GM12878 (cell line): ENCODE data around the gene ATCAY. TPM values are rescaled to one million over a fixed set of nuclear protein-coding genes. Genes with fewer than 3 reads are reported as not detected.

ENCODE experiments used
- BACH1 ChIP-seq: fragments of 450-650 bp; IDR thresholded peaks from 2 replicates; pipeline ENCODE4 v1.6.1; 2017; ENCODE audit warnings: mild to moderate bottlenecking, borderline replicate concordance
- CBX3 ChIP-seq: fragments of 200-600 bp; sonication (generic); IDR thresholded peaks from 2 replicates; pipeline ENCODE4 v1.6.1; 2016; ENCODE audit warnings: low read depth, borderline replicate concordance
- CEBPB ChIP-seq, 2 experiments: fragments of 150-350 bp in 1 of 2; IDR thresholded peaks; 2 replicates each; pipeline ENCODE4 v1.6.1; 2012 to 2014; ENCODE audit warnings: low read depth in 2 of 2, low read length in 2 of 2, borderline replicate concordance in 1 of 2, inconsistent platforms in 1 of 2
- CREM ChIP-seq: IDR thresholded peaks from 2 replicates; pipeline ENCODE4 v1.6.1; 2014; ENCODE audit warnings: antibody characterized with exemption, low read depth
- CTCF ChIP-seq, 3 experiments: IDR thresholded peaks in 2 of 3; conservative IDR thresholded peaks in 1 of 3; 2 replicates each; pipeline ENCODE4 v1.5.1; 2011; ENCODE audit warnings: low read depth in 3 of 3, low read length in 3 of 3, mild to moderate bottlenecking in 3 of 3, control low read depth in 2 of 3, moderate library complexity in 2 of 3, inconsistent platforms in 1 of 3, mixed read lengths in 1 of 3; ENCODE audit not compliant: control insufficient read depth in 2 of 3, insufficient read depth in 1 of 3; ENCODE audit errors: extremely low read depth in 1 of 3
- ESRRA ChIP-seq: IDR thresholded peaks from 2 replicates; pipeline ENCODE4 v1.6.1; 2012; ENCODE audit warnings: mild to moderate bottlenecking, low read length, improper control_type of control experiment
- HDAC2 ChIP-seq: fragments of 200-600 bp; sonication (generic); IDR thresholded peaks from 2 replicates; pipeline ENCODE4 v1.6.1; 2017
- HDGF ChIP-seq: fragments of 450-650 bp; IDR thresholded peaks from 2 replicates; pipeline ENCODE4 v1.6.1; 2016; ENCODE audit warnings: antibody characterized with exemption
- IRF4 ChIP-seq: IDR thresholded peaks from 2 replicates; pipeline ENCODE4 v1.6.1; 2011; ENCODE audit warnings: low read depth, low read length
- KAT2A ChIP-seq: conservative IDR thresholded peaks from 2 replicates; pipeline ENCODE4 v1.6.1; 2011; ENCODE audit warnings: low read depth, low read length; ENCODE audit not compliant: control insufficient read depth
- LARP7 ChIP-seq: fragments of 450-650 bp; IDR thresholded peaks from 2 replicates; pipeline ENCODE4 v1.6.1; 2017; ENCODE audit warnings: mild to moderate bottlenecking
- MLLT1 ChIP-seq: fragments of 450-650 bp; IDR thresholded peaks from 2 replicates; pipeline ENCODE4 v1.6.1; 2016; ENCODE audit warnings: mild to moderate bottlenecking
- MTA2 ChIP-seq: fragments of 450-650 bp; IDR thresholded peaks from 2 replicates; pipeline ENCODE4 v1.6.1; 2016; ENCODE audit warnings: low read depth, mild to moderate bottlenecking, moderate library complexity
- NFXL1 ChIP-seq: fragments of 450-650 bp; IDR thresholded peaks from 2 replicates; pipeline ENCODE4 v1.6.1; 2017; ENCODE audit warnings: antibody characterized with exemption, mild to moderate bottlenecking, borderline replicate concordance
- PAX5 ChIP-seq: IDR thresholded peaks from 2 replicates; pipeline ENCODE4 v1.6.1; 2011; ENCODE audit warnings: low read depth, low read length, borderline replicate concordance
- POLR2A ChIP-seq: IDR thresholded peaks from 2 replicates; pipeline ENCODE4 v1.6.1; 2011; ENCODE audit warnings: low read depth, mild to moderate bottlenecking, low read length
- POLR2AphosphoS2 ChIP-seq: IDR thresholded peaks from 2 replicates; pipeline ENCODE4 v1.6.1; 2011; ENCODE audit warnings: low read depth, mild to moderate bottlenecking, low read length, improper control_type of control experiment, moderate library complexity
- RFX5 ChIP-seq: IDR thresholded peaks from 2 replicates; pipeline ENCODE4 v1.6.1; 2011; ENCODE audit warnings: low read depth, low read length, improper control_type of control experiment
- RUNX3 ChIP-seq: IDR thresholded peaks from 2 replicates; pipeline ENCODE4 v1.6.1; 2012; ENCODE audit warnings: low read length, inconsistent platforms
- SMAD5 ChIP-seq: IDR thresholded peaks from 2 replicates; pipeline ENCODE4 v1.6.1; 2016; ENCODE audit warnings: antibody characterized with exemption, low read depth
- SP1 ChIP-seq: IDR thresholded peaks from one replicate; pipeline ENCODE4 v1.6.1; 2011; ENCODE audit warnings: low read depth, low read length
- SPI1 ChIP-seq: IDR thresholded peaks from 2 replicates; pipeline ENCODE4 v1.6.1; 2011; ENCODE audit warnings: low read depth, mild to moderate bottlenecking, low read length, moderate library complexity, borderline replicate concordance; ENCODE audit not compliant: insufficient read depth
- SUZ12 ChIP-seq: fragments of 200-600 bp; sonication (generic); IDR thresholded peaks from one replicate; pipeline ENCODE4 v1.6.1; 2018; ENCODE audit warnings: antibody characterized with exemption, mild to moderate bottlenecking; ENCODE audit not compliant: unreplicated experiment
- ZBTB11 ChIP-seq: fragments of 450-650 bp; formaldehyde crosslinking; IDR thresholded peaks from 2 replicates; pipeline ENCODE4 v1.5.0; 2022; ENCODE audit warnings: mild to moderate bottlenecking, missing genetic modification characterization
- ZBTB33 ChIP-seq: fragments of 450-650 bp; IDR thresholded peaks from 2 replicates; pipeline ENCODE4 v1.6.1; 2017; ENCODE audit warnings: mild to moderate bottlenecking
- polyA plus RNA-seq, 11 experiments: library from polyadenylated mRNA; depleted of rRNA in 4 of 11; unstranded in 6 of 11; stranded (reverse) in 5 of 11; fragments of >200 nt; fragmentation: Nextera tagmentation in 4 of 11; fragmentation: Illumina TruSeq in 1 of 11; extraction: Ambion mirVana in 4 of 11; extraction: Trizol in 1 of 11; gene quantifications; 1 replicate in 1 of 11; 2 replicates in 10 of 11; pipeline versions ENCODE4 v1.2.1 to v1.2.3, GENCODE V29; 2011 to 2016; ENCODE audit warnings: inconsistent platforms in 2 of 11, missing spikeins in 2 of 11, low read depth in 1 of 11
- total RNA-seq, 4 experiments: library from RNA; depleted of rRNA in 3 of 4; stranded (reverse); fragments of >200 nt in 3 of 4; fragmentation: Illumina TruSeq in 1 of 4; extraction: Trizol in 1 of 4; gene quantifications; 2 replicates each; pipeline versions ENCODE4 v1.2.1 to v1.2.3, GENCODE V29; 2013 to 2021

ATCAY gene
- total and polyA plus RNA-seq, 10 of the 15 experiments (the other 5 are each of a cell fraction or from before 2014, with no cell fraction given): under 0.01 to 0.04 (median 0.02) TPM; not detected in 4

- TF ChIP-seq ZBTB33 (no peak), KAT2A (no peak), PAX5 (no peak), CREM (no peak), ESRRA (no peak), MLLT1 (no peak), HDAC2 (no peak), HDGF (no peak), CTCF (IDR thresholded peaks at IDR 0.05 in 2 of 3, conservative IDR thresholded peaks at IDR 0.05 in 1 of 3; ENCODE audit: control insufficient read depth in 2 of 3, extremely low read depth in 1 of 3, insufficient read depth in 1 of 3, low read depth in 3 of 3, low read length in 3 of 3) (no peak), CEBPB (IDR thresholded peaks at IDR 0.05; ENCODE audit: borderline replicate concordance in 1 of 2, low read depth in 2 of 2, low read length in 2 of 2) (no peak), POLR2AphosphoS2 (0 out of 2 replicates have a peak, but pooled peaks have one; percentile 33), NFXL1 (no peak), POLR2A (peak; percentile 72), SP1 (no peak), BACH1 (0 out of 2 replicates have a peak, but pooled peaks have one; percentile 45), CBX3 (no peak), RFX5 (no peak), SPI1 (no peak), MTA2 (no peak), SMAD5 (0 out of 2 replicates have a peak, but pooled peaks have one; percentile 9), ZBTB11 (no peak), IRF4 (no peak), SUZ12 (no peak), RUNX3 (no peak), LARP7 (no peak)
These were observed 95.2 kb downstream of the ATCAY start (continued) for GRCh38 chr19:3975637-3976087.
